ENCODE measurements around the gene RINT1.
"Not testable (repeated sequence)": the region's sequence is repeated elsewhere in the genome, so short reads cannot be mapped to it uniquely, and the experiment has no call there.

The RINT1 gene

DNA sequence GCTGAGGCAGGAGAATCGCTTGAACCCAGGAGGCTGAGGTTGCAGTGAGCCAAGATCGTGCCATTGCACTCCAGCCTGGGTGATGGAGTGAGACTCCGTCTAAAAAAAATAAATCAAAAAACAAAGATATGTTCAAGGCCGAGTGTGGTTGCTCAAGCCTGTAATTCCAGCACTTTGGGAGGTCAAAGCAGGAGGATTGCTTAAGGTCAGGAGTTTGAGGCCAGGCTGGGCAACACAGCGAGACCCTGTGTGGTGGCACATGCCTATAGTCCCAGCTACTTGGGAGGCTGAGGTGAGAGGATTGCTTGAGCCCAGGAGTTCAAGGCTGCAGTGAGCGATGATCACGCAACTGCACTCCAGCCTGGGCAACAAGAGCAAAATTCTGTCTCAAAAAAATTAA lies 11.4 kb upstream of the RINT1 start:
- H3K9me3 Mint-ChIP-seq; H3K27ac Mint-ChIP-seq (ENCODE audit: low read depth); DNase-seq (ENCODE audit: low spot score in 2 of 2); ATAC-seq (replicated peaks; ENCODE audit: extremely low read depth, poor library complexity, severe bottlenecking); H3K27me3 Mint-ChIP-seq; H3K4me1 Mint-ChIP-seq; H3K36me3 Mint-ChIP-seq (ENCODE audit: insufficient read depth): not testable (repeated sequence)
- peak overlapping the region; percentile 95 for H3K4me3 Mint-ChIP-seq

GRCh38 chr7:105521027-105521716 lies 10.8 kb upstream of the RINT1 start:
- H3K27ac Mint-ChIP-seq (ENCODE audit: low read depth) = peak overlapping the region; percentile 85
- peak overlapping the region; percentile 95 for H3K4me3 Mint-ChIP-seq
- peaks cover 3% of the 10 kb centered on the region for H3K36me3 Mint-ChIP-seq (ENCODE audit: insufficient read depth)
- no peak for DNase-seq (ENCODE audit: low spot score in 2 of 2)
- H3K9me3 Mint-ChIP-seq = no peaks in the 10 kb centered on the region
- H3K4me1 Mint-ChIP-seq = no peaks in the 10 kb centered on the region
- no peaks in the 10 kb centered on the region for H3K27me3 Mint-ChIP-seq
- ATAC-seq (replicated peaks; ENCODE audit: extremely low read depth, poor library complexity, severe bottlenecking) = peak; percentile 35

DNA sequence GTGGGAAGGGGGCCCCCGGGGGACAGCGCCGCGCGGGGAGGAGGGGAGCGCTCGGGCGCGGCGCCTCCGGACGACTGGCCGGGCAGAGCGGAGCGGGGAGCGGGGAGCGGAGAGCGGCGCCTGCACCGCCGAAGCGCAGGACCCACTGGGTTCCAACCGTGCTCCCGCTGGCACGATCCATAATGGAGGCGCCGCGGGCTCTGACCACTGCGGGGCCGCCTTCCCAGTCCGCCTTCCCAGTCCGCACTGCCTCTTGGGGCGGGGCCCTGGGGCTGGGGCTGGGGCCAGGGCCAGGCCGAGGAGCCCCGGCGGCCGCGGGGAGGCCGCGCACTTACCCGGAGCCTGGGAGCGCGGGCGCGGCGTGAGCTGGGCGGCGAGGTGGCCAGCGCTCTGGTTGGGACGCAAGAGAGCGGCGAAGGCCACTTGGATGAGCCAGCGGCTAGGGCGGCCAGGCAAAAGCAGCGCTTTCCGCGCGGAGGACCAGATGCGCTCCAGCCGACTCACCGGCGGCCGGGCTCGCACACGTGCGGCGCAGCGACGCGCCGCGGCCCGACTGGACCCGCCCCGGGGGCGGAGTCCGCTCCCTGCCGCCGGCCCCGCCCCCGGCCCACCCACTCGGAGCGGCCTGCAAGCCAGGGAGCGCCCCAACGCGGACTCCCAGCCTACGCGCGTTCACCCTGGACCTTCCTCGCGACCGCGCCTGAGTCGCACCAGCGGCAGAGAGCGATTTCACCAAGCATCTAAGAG lies 10.1 kb upstream of the RINT1 start, which contains the start of gene PUS7:
Gene PUS7, minus strand, starts transcription at position 555 of the 747 bp plus-strand sequence. CDS start 13,759 bp downstream, outside the sequence.
- Mint-ChIP-seq H3K36me3 (ENCODE audit: insufficient read depth) (peaks cover 2% of the 10 kb centered on the region), H3K27me3 (no peaks in the 10 kb centered on the region), H3K4me3 (peak within 1 kb of the TSS; percentile 95), H3K27ac (ENCODE audit: low read depth) (peak within 1 kb of the TSS; percentile 85), H3K4me1 (no peaks in the 10 kb centered on the region), H3K9me3 (no peaks in the 10 kb centered on the region)
- ATAC-seq (replicated peaks; ENCODE audit: extremely low read depth, poor library complexity, severe bottlenecking) (peak; percentile 90), DNase-seq (ENCODE audit: low spot score in 2 of 2) (peak; percentile 48 to 56)

DNA sequence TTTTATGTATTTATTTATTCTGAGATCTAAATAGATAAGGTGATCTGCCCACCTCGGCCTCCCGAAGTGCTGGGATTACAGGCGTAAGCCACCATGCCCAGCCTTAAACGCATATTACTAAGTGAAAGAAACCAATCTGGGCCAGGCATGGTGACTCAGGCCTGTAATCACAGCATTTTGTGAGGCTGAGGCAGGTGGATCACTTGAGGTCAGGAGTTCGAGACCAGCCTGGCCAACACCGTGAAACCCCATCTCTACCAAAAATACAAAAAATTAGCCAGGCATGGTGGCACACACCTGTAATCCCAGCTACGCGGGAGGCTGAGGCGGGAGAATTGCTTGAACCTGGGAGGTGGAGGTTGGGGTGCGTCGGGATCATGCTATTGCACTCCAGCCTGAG lies 7.6 kb upstream of the RINT1 start:
- not testable (repeated sequence) for H3K4me3 Mint-ChIP-seq; H3K36me3 Mint-ChIP-seq (ENCODE audit: insufficient read depth); ATAC-seq (replicated peaks; ENCODE audit: extremely low read depth, poor library complexity, severe bottlenecking); DNase-seq (ENCODE audit: low spot score in 2 of 2); H3K27me3 Mint-ChIP-seq; H3K27ac Mint-ChIP-seq (ENCODE audit: low read depth); H3K4me1 Mint-ChIP-seq; H3K9me3 Mint-ChIP-seq

DNA sequence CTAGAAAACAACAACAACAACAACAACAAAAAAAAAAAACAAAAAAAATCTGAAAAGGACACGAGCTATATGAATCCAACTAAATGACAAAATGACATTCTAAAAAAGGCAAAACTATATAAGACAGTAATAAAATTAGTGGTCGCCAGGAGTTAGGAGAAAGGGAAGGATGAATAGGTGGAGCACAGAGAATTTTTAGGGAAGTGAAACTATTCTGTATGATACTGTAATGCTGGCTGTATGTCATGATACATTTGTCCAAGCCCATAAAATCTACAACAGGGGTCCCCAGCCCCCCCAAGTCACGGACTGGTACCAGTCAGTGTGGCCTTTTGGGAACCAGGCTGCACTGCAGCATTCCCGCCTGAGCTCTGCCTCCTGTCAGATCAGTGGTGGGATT lies 7.2 kb upstream of the RINT1 start:
- Mint-ChIP-seq H3K9me3 (no peaks in the 10 kb centered on the region), H3K27ac (ENCODE audit: low read depth) (no peak overlapping the region), H3K4me3 (no peak overlapping the region), H3K36me3 (ENCODE audit: insufficient read depth) (peaks cover 2% of the 10 kb centered on the region), H3K27me3 (no peaks in the 10 kb centered on the region), H3K4me1 (peaks cover 7% of the 10 kb centered on the region)
- ATAC-seq (replicated peaks; ENCODE audit: extremely low read depth, poor library complexity, severe bottlenecking) (no peak), DNase-seq (ENCODE audit: low spot score in 2 of 2) (no peak)

DNA sequence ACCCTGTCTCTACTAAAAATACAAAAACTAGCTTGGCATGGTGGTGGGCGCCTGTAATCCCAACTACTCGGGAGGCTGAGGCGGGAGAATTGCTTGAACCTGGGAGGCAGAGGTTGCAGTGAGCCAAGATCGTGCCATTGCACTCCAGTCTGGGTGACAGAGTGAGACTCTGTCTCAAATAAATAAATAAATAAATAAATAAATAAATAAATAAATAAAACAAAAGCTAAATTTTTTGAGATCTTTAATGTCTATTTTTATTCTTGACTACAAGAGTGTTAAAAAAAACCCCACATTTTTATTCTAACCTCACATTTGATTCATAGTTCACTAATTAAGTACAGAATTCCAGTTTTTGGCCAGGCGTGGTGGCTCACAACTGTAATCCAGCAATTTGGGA lies 4.3 kb upstream of the RINT1 start:
- H3K9me3 Mint-ChIP-seq; H3K27ac Mint-ChIP-seq (ENCODE audit: low read depth); DNase-seq (ENCODE audit: low spot score in 2 of 2); H3K4me3 Mint-ChIP-seq; H3K27me3 Mint-ChIP-seq; ATAC-seq (replicated peaks; ENCODE audit: extremely low read depth, poor library complexity, severe bottlenecking): not testable (repeated sequence)
- Mint-ChIP-seq H3K36me3 (ENCODE audit: insufficient read depth) (peaks cover 12% of the 10 kb centered on the region), H3K4me1 (peaks cover 26% of the 10 kb centered on the region)

DNA sequence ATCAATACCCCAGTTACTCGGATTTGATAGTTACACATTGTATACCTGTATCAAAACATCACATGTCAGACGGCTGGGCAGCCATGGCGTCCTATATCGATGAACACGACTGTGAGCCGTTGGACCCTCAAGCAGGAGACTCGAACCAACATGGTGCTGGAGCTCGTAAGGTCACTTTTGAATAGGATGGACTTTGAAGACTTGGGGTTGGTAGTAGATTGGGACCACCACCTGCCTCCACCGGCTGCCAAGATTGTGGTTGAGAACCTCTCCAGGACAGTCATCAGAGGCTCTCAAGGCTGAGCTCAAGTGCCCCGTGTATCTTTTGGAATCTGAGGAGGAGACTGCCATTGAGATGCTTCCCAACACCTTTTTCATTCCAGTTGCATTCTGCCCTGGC lies 1.9 kb upstream of the RINT1 start:
- ATAC-seq (replicated peaks; ENCODE audit: extremely low read depth, poor library complexity, severe bottlenecking) (no peak), DNase-seq (ENCODE audit: low spot score in 2 of 2) (no peak)
- Mint-ChIP-seq H3K27me3 (no peaks in the 10 kb centered on the region), H3K9me3 (no peaks in the 10 kb centered on the region), H3K36me3 (ENCODE audit: insufficient read depth) (peaks cover 14% of the 10 kb centered on the region), H3K27ac (ENCODE audit: low read depth) (no peak overlapping the region), H3K4me3 (peak overlapping the region; percentile 86), H3K4me1 (peaks cover 35% of the 10 kb centered on the region)

- no peak for DNase-seq (ENCODE audit: low spot score in 2 of 2)
- H3K27ac Mint-ChIP-seq (ENCODE audit: low read depth) = no peak overlapping the region
- peaks cover 18% of the 10 kb centered on the region for H3K36me3 Mint-ChIP-seq (ENCODE audit: insufficient read depth)
- no peaks in the 10 kb centered on the region for H3K27me3 Mint-ChIP-seq
- peak overlapping the region; percentile 86 for H3K4me3 Mint-ChIP-seq
- H3K9me3 Mint-ChIP-seq = no peaks in the 10 kb centered on the region
- no peak for ATAC-seq (replicated peaks; ENCODE audit: extremely low read depth, poor library complexity, severe bottlenecking)
- H3K4me1 Mint-ChIP-seq = peaks cover 35% of the 10 kb centered on the region
Measured at GRCh38 chr7:105530546-105530945, 1.5 kb upstream of the RINT1 start.

- peaks cover 34% of the 10 kb centered on the region for H3K36me3 Mint-ChIP-seq (ENCODE audit: insufficient read depth)
- H3K27me3 Mint-ChIP-seq = no peaks in the 10 kb centered on the region
- H3K4me1 Mint-ChIP-seq = peaks cover 44% of the 10 kb centered on the region
- ATAC-seq (replicated peaks; ENCODE audit: extremely low read depth, poor library complexity, severe bottlenecking) (no peak), DNase-seq (ENCODE audit: low spot score in 2 of 2) (no peak)
- H3K9me3 Mint-ChIP-seq = no peaks in the 10 kb centered on the region
- peak overlapping the region; percentile 86 for H3K4me3 Mint-ChIP-seq
- H3K27ac Mint-ChIP-seq (ENCODE audit: low read depth) = peak overlapping the region; percentile 88
Measured at GRCh38 chr7:105532709-105533460, 884 bp downstream of the RINT1 start.

DNA sequence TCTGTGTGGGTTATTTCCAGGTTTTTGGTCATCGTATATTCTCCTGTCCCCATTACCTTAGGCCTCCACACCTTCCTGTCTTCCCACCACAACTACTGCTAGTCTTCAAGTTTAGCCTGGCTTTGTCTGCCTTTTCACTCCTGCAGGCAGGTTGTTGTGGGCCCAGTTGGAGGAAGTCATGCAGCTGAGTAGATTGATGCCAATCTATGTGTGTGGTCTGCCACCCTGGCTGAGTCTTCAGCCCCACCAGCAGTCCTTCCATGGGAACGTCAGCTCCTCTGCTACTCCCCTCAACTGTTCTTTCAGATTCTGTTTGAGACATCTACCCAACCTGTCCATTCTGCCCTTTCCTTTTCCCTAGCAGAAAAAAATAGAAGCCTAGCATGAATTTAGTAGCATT lies 6.3 kb downstream of the RINT1 start:
- Mint-ChIP-seq H3K4me3 (no peak overlapping the region), H3K27ac (ENCODE audit: low read depth) (no peak overlapping the region), H3K36me3 (ENCODE audit: insufficient read depth) (peaks cover 59% of the 10 kb centered on the region), H3K9me3 (no peaks in the 10 kb centered on the region), H3K27me3 (no peaks in the 10 kb centered on the region), H3K4me1 (peaks cover 28% of the 10 kb centered on the region)
- no peak for ATAC-seq (replicated peaks; ENCODE audit: extremely low read depth, poor library complexity, severe bottlenecking)
- DNase-seq (ENCODE audit: low spot score in 2 of 2) = no peak

GRCh38 chr7:105559926-105560325 lies 27.9 kb downstream of the RINT1 start:
- H3K27ac Mint-ChIP-seq (ENCODE audit: low read depth) = no peak overlapping the region
- no peak overlapping the region for H3K4me3 Mint-ChIP-seq
- DNase-seq (ENCODE audit: low spot score in 2 of 2) (no peak), ATAC-seq (replicated peaks; ENCODE audit: extremely low read depth, poor library complexity, severe bottlenecking) (no peak)
- no peaks in the 10 kb centered on the region for H3K4me1 Mint-ChIP-seq
- no peaks in the 10 kb centered on the region for H3K27me3 Mint-ChIP-seq
- no peaks in the 10 kb centered on the region for H3K9me3 Mint-ChIP-seq
- peaks cover 61% of the 10 kb centered on the region for H3K36me3 Mint-ChIP-seq (ENCODE audit: insufficient read depth)

GRCh38 chr7:105565190-105565589 lies 33.2 kb downstream of the RINT1 start:
- ATAC-seq (replicated peaks; ENCODE audit: extremely low read depth, poor library complexity, severe bottlenecking) = no peak
- H3K9me3 Mint-ChIP-seq = no peaks in the 10 kb centered on the region
- peaks cover 57% of the 10 kb centered on the region for H3K36me3 Mint-ChIP-seq (ENCODE audit: insufficient read depth)
- DNase-seq (ENCODE audit: low spot score in 2 of 2) = no peak
- no peak overlapping the region for H3K27ac Mint-ChIP-seq (ENCODE audit: low read depth)
- no peak overlapping the region for H3K4me3 Mint-ChIP-seq
- H3K27me3 Mint-ChIP-seq = no peaks in the 10 kb centered on the region
- no peaks in the 10 kb centered on the region for H3K4me1 Mint-ChIP-seq

Measured in central memory CD8-positive, alpha-beta T cell (primary cell).